Endodermal cell (in vitro differentiated cells): ENCODE results near the gene TRPC4. TPM values are rescaled to one million over a fixed set of nuclear protein-coding genes. Genes with fewer than 3 reads are reported as not detected.

ENCODE experiments used
- DNase-seq: peaks from one replicate; pipeline ENCODE4 v3.0.0-alpha.2; 2017
- H3K27ac ChIP-seq: 2 replicates; pipeline ENCODE4 v1.5.1; 2013; ENCODE audit warnings: mild to moderate bottlenecking, low read depth, low read length, moderate library complexity
- H3K27me3 ChIP-seq: 2 replicates; pipeline ENCODE4 v1.6.1; 2013; ENCODE audit warnings: mild to moderate bottlenecking, low read length, moderate library complexity; ENCODE audit not compliant: insufficient read depth, control insufficient read depth, poor library complexity, severe bottlenecking
- H3K36me3 ChIP-seq: 2 replicates; pipeline ENCODE4 v1.7.0; 2013; ENCODE audit warnings: mild to moderate bottlenecking, low read length, moderate library complexity; ENCODE audit not compliant: control insufficient read depth, insufficient read depth
- H3K4me1 ChIP-seq: one replicate; pipeline ENCODE4 v1.7.0; 2013; ENCODE audit warnings: low read length; ENCODE audit not compliant: control insufficient read depth, insufficient read depth
- H3K4me3 ChIP-seq: 2 replicates; pipeline ENCODE4 v1.5.1; 2013; ENCODE audit warnings: mild to moderate bottlenecking, low read length, moderate library complexity
- H3K9ac ChIP-seq: 2 replicates; pipeline ENCODE4 v1.6.1; 2013; ENCODE audit warnings: mild to moderate bottlenecking, low read length, moderate library complexity; ENCODE audit not compliant: poor library complexity, severe bottlenecking; ENCODE audit errors: extremely low read depth
- H3K9me3 ChIP-seq: 2 replicates; pipeline ENCODE4 v1.6.1; 2013; ENCODE audit warnings: mild to moderate bottlenecking, low read length, moderate library complexity; ENCODE audit not compliant: control insufficient read depth
- H3K27ac Mint-ChIP-seq: 2 replicates; pipeline ENCODE4 v1.8.0; 2020; ENCODE audit warnings: mixed read lengths
- H3K27me3 Mint-ChIP-seq: 2 replicates; pipeline ENCODE4 v1.8.0; 2021; ENCODE audit warnings: mild to moderate bottlenecking, mixed read lengths; ENCODE audit not compliant: insufficient read depth
- H3K36me3 Mint-ChIP-seq: 2 replicates; pipeline ENCODE4 v1.8.0; 2020; ENCODE audit warnings: low read depth, mixed read lengths
- H3K4me1 Mint-ChIP-seq: 2 replicates; pipeline ENCODE4 v1.8.0; 2020; ENCODE audit warnings: mixed read lengths
- H3K4me3 Mint-ChIP-seq: 2 replicates; pipeline ENCODE4 v1.8.0; 2020; ENCODE audit warnings: mild to moderate bottlenecking, moderate library complexity, mixed read lengths
- H3K9me3 Mint-ChIP-seq: 2 replicates; pipeline ENCODE4 v1.8.0; 2020; ENCODE audit warnings: mild to moderate bottlenecking, mixed read lengths
- WGBS, 2 experiments: methylation state at CpG; one replicate each; pipeline versions ENCODE4 v1.1.5 to v1.1.7; 2013; ENCODE audit warnings: missing lambda C conversion rate in 2 of 2, mixed read lengths in 1 of 2; ENCODE audit not compliant: insufficient coverage in 1 of 2, insufficient read length in 1 of 2; 5-methylcytosine and 5-hydroxymethylcytosine counted together
- total RNA-seq, 2 donors: library from RNA; stranded (reverse); fragmentation: NEBNext Ultra II Directional in 1 of 2; extraction: Animal tissue kit (Norgen Biotek cat#: 25700) in 1 of 2; gene quantifications; 2 replicates in 1 of 2; 3 replicates in 1 of 2; pipeline ENCODE4 v1.2.1, GENCODE V29; 2021
- TF ChIP-seq, protein P1 (sequence below): fragments of 200-600 bp; sonication (generic); conservative IDR thresholded peaks from 2 replicates; pipeline ENCODE4 v1.5.0; 2021; ENCODE audit warnings: antibody characterized with exemption, mild to moderate bottlenecking

Gene TRPC4
- total RNA-seq, 2 donors from 2014 or later: 22.5 to 28.5 TPM

DNA sequence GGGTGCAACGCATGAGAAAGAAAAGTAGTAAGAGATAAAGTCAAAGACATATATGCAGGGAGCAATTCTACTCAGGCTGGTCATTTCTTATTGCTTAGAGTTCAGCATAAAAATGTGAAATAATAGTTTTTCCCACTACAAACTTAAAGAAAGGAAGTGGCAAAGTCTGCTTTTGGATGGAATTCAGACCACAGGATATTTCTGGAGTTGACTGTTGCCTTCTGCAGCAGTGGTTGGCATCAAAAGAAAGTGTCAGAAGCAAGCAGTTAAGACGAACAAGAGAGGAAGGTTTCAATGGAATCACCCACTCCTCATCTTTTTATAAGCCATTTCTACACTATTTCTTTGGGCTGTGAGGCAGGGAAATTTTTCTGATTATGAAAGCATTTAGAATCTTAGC is 36.2 kb upstream of the TRPC4 start:
- Mint-ChIP-seq H3K27me3 (no peaks in the 10 kb centered on the region), H3K4me3 (no peak overlapping the region), H3K27ac (no peak overlapping the region), H3K9me3 (peaks cover 6% of the 10 kb centered on the region), H3K36me3 (no peaks in the 10 kb centered on the region), H3K4me1 (no peaks in the 10 kb centered on the region)
- no peaks in the 10 kb centered on the region for H3K36me3 ChIP-seq
- H3K27me3 ChIP-seq: no peaks in the 10 kb centered on the region
- 87% methylated on average over 2 of the region's 2 CpGs; no CpG with 5 or more reads in 1 of the 2 experiments for WGBS, 2 experiments
- no peak overlapping the region for H3K9ac ChIP-seq
- H3K4me3 ChIP-seq: no peak overlapping the region
- no peak overlapping the region for H3K27ac ChIP-seq
- no peaks in the 10 kb centered on the region for H3K9me3 ChIP-seq
- TF ChIP-seq, protein P1, sequence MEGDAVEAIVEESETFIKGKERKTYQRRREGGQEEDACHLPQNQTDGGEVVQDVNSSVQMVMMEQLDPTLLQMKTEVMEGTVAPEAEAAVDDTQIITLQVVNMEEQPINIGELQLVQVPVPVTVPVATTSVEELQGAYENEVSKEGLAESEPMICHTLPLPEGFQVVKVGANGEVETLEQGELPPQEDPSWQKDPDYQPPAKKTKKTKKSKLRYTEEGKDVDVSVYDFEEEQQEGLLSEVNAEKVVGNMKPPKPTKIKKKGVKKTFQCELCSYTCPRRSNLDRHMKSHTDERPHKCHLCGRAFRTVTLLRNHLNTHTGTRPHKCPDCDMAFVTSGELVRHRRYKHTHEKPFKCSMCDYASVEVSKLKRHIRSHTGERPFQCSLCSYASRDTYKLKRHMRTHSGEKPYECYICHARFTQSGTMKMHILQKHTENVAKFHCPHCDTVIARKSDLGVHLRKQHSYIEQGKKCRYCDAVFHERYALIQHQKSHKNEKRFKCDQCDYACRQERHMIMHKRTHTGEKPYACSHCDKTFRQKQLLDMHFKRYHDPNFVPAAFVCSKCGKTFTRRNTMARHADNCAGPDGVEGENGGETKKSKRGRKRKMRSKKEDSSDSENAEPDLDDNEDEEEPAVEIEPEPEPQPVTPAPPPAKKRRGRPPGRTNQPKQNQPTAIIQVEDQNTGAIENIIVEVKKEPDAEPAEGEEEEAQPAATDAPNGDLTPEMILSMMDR: no peak
- no peak for DNase-seq
- H3K4me1 ChIP-seq: no peaks in the 10 kb centered on the region

DNA sequence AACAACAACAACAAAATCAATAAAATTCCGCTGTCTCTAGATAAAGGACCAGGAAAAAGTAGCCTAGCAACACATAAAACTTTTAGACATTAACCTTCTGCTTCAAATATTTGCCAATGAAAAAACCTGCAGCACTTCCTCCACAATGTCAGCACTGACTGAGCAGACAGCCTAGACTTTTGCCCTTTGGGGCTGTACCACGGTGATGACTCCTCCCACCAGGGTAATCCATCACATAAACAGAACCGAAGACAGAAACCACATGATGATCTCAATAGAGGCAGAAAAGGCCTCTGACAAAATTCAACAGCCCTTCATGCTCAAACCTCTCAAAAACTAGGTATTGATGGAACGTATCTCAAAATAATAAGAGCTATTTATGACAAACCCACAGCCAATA is 30.2 kb upstream of the TRPC4 start:
- Mint-ChIP-seq H3K36me3 (no peaks in the 10 kb centered on the region), H3K9me3 (peaks cover 6% of the 10 kb centered on the region), H3K27ac (no peak overlapping the region), H3K27me3 (no peaks in the 10 kb centered on the region), H3K4me3 (no peak overlapping the region), H3K4me1 (peaks cover 2% of the 10 kb centered on the region)
- TF ChIP-seq, protein P1: no peak
- Histone ChIP-seq H3K4me3 (no peak overlapping the region), H3K27ac (no peak overlapping the region), H3K4me1 (no peaks in the 10 kb centered on the region), H3K36me3 (no peaks in the 10 kb centered on the region), H3K9me3 (no peaks in the 10 kb centered on the region), H3K9ac (no peak overlapping the region), H3K27me3 (no peaks in the 10 kb centered on the region)
- DNase-seq: no peak
- 85 to 86% methylated on average over 2 to 4 of the region's 4 CpGs for WGBS, 2 experiments

DNA sequence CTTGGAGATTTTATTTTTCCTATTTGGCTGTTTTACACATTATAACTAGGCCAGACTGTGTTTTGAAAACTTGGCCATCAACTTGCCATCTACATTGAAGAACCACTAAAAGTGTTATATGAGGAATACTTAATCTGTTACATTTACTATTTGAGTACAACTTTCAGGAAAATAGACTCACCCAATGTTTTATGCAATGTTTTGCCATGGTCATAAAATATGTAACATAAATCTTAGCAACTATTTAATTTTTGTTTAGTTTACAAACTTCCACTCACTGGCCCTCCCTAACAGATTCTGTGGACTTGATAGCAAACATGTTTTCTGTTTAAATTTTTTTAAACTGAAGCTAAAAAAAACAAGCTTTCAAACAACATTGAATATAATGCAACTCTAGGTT is 23.7 kb upstream of the TRPC4 start:
- Histone ChIP-seq H3K36me3 (no peaks in the 10 kb centered on the region), H3K4me3 (no peak overlapping the region), H3K9me3 (no peaks in the 10 kb centered on the region), H3K9ac (no peak overlapping the region), H3K27me3 (no peaks in the 10 kb centered on the region), H3K27ac (no peak overlapping the region), H3K4me1 (no peaks in the 10 kb centered on the region)
- Mint-ChIP-seq H3K4me1 (no peaks in the 10 kb centered on the region), H3K9me3 (no peaks in the 10 kb centered on the region), H3K27ac (no peak overlapping the region), H3K27me3 (no peaks in the 10 kb centered on the region), H3K4me3 (no peak overlapping the region), H3K36me3 (no peaks in the 10 kb centered on the region)
- TF ChIP-seq, protein P1: no peak
- no peak for DNase-seq
